ENCODE results near the gene CDHR4. TPM values are rescaled to one million over a fixed set of nuclear protein-coding genes. Genes with fewer than 3 reads are reported as not detected.

The CDHR4 gene
- total RNA-seq, 1 experiment from 2014 or later, result not detected

- no peaks in the 10 kb centered on the region for H3K23me2 ChIP-seq (ENCODE audit: insufficient read length, low read depth, low read length, poor library complexity, severe bottlenecking)
- no peak overlapping the region for H3T11ph ChIP-seq (ENCODE audit: low read length)
- H3K4ac ChIP-seq (ENCODE audit: low read depth, low read length), result no peak overlapping the region
- no peaks in the 10 kb centered on the region for H3K27me3 ChIP-seq (ENCODE audit: insufficient read depth, low read length)
- no peaks in the 10 kb centered on the region for H3K9me3 Mint-ChIP-seq
- no peak overlapping the region for H2BK20ac ChIP-seq (ENCODE audit: low read depth, low read length, poor library complexity, severe bottlenecking)
- H3K4me1 Mint-ChIP-seq, result peaks cover 5 to 6% of the 10 kb centered on the region in 2 experiments; a peak in 3 of 4 replicates
- no peak overlapping the region for H3K56ac ChIP-seq (ENCODE audit: insufficient read length, low read depth, low read length)
- H3K36me3 Mint-ChIP-seq (ENCODE audit: insufficient read depth in 1 of 3, low read depth in 3 of 3), result peaks cover 17 to 46% (median 42%) of the 10 kb centered on the region in 3 experiments; a peak in 6 of 7 replicates
- no peaks in the 10 kb centered on the region for H3K4me1 ChIP-seq (ENCODE audit: insufficient read depth, low read length)
- no peak overlapping the region for H3K27ac ChIP-seq (ENCODE audit: insufficient read length, low read depth, low read length)
- H4K91ac ChIP-seq (ENCODE audit: insufficient read length, low read depth, low read length), result no peak overlapping the region
- TF ChIP-seq, protein P1, sequence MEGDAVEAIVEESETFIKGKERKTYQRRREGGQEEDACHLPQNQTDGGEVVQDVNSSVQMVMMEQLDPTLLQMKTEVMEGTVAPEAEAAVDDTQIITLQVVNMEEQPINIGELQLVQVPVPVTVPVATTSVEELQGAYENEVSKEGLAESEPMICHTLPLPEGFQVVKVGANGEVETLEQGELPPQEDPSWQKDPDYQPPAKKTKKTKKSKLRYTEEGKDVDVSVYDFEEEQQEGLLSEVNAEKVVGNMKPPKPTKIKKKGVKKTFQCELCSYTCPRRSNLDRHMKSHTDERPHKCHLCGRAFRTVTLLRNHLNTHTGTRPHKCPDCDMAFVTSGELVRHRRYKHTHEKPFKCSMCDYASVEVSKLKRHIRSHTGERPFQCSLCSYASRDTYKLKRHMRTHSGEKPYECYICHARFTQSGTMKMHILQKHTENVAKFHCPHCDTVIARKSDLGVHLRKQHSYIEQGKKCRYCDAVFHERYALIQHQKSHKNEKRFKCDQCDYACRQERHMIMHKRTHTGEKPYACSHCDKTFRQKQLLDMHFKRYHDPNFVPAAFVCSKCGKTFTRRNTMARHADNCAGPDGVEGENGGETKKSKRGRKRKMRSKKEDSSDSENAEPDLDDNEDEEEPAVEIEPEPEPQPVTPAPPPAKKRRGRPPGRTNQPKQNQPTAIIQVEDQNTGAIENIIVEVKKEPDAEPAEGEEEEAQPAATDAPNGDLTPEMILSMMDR (conservative IDR thresholded peaks at IDR 0.05), result no peak
- H3K18ac ChIP-seq (ENCODE audit: insufficient read length, low read depth, low read length), result no peak overlapping the region
- no peaks in the 10 kb centered on the region for H3K27me3 Mint-ChIP-seq (ENCODE audit: low read depth)
- H2AK5ac ChIP-seq (ENCODE audit: insufficient read length, low read length), result no peak overlapping the region
- H3K4me3 Mint-ChIP-seq, result no peak overlapping the region
- DNase-seq, result no peak
- no peak overlapping the region for H2AFZ ChIP-seq (ENCODE audit: low read length)
- peaks cover 5% of the 10 kb centered on the region; the same call in 1 of the 2 replicates for H3K79me2 ChIP-seq (ENCODE audit: insufficient read depth, low read length)
- peaks cover 17% of the 10 kb centered on the region for H3K79me1 ChIP-seq (ENCODE audit: insufficient read depth, low read depth, low read length, poor library complexity, severe bottlenecking)
- no peak overlapping the region for H4K8ac ChIP-seq (replicated peaks; ENCODE audit: insufficient read length, low read depth, low read length)
- H2BK5ac ChIP-seq (ENCODE audit: insufficient read length, low read length), result no peak overlapping the region
- no peak overlapping the region for H3K14ac ChIP-seq (ENCODE audit: insufficient read depth, low read length)
- H3K23ac ChIP-seq (ENCODE audit: insufficient read length, low read depth, low read length), result no peak overlapping the region
- no peak overlapping the region for H3K4me2 ChIP-seq (ENCODE audit: insufficient read depth, insufficient read length, low read length)
- H4K5ac ChIP-seq (ENCODE audit: insufficient read length, low read depth, low read length), result no peak overlapping the region
- no CpG with 5 or more reads among the region's 4 CpGs for WGBS (ENCODE audit: extremely low coverage, insufficient read length, low lambda C conversion rate)
- H3K9ac ChIP-seq (ENCODE audit: extremely low read depth, insufficient read length, low read length), result peak overlapping the region; percentile 8
- no peak overlapping the region for H2BK12ac ChIP-seq (ENCODE audit: insufficient read length, low read depth, low read length)
- H2BK120ac ChIP-seq (ENCODE audit: low read depth, low read length, poor library complexity, severe bottlenecking), result no peak overlapping the region
- H2BK15ac ChIP-seq (ENCODE audit: low read depth, low read length), result no peak overlapping the region
- no peak overlapping the region; a peak in 1 of 7 replicates for H3K27ac Mint-ChIP-seq
- H3K9me3 ChIP-seq (ENCODE audit: control insufficient read depth, low read depth, low read length), result no peaks in the 10 kb centered on the region
- no peaks in the 10 kb centered on the region for H4K20me1 ChIP-seq (ENCODE audit: control insufficient read depth, insufficient read depth, insufficient read length)
Measured at GRCh38 chr3:49780080-49780974, 19.3 kb downstream of the CDHR4 start.

Measured in H9 (cell line).